Kidney epithelial cell (primary cell): Measurements from ENCODE around the gene TNK2. TPM values are rescaled to one million over a fixed set of nuclear protein-coding genes. Genes with fewer than 3 reads are reported as not detected.
"Not testable (repeated sequence)": the region's sequence is repeated elsewhere in the genome, so short reads cannot be mapped to it uniquely, and the experiment has no call there.

Experiments
- DNase-seq: peaks from one replicate; pipeline ENCODE4 v3.0.0-alpha.2; 2010; ENCODE audit warnings: low read depth
- H3K27me3 ChIP-seq: 2 replicates; pipeline ENCODE4 v1.6.0; 2011; ENCODE audit warnings: low read length; ENCODE audit not compliant: control insufficient read depth, insufficient read depth
- H3K36me3 ChIP-seq: 2 replicates; pipeline ENCODE4 v1.5.1; 2011; ENCODE audit warnings: low read length; ENCODE audit not compliant: control insufficient read depth, insufficient read depth
- H3K4me3 ChIP-seq: 2 replicates; pipeline ENCODE4 v1.5.1; 2011; ENCODE audit warnings: low read depth, mild to moderate bottlenecking, control low read depth, low read length
- total RNA-seq: library from RNA; depleted of rRNA; stranded (reverse); fragments of >200 nt; gene quantifications from 2 replicates; pipeline ENCODE4 v1.2.3, GENCODE V29; 2015
- TF ChIP-seq, protein P1 (sequence below): IDR thresholded peaks from 2 replicates; pipeline ENCODE4 v1.5.1; 2011; ENCODE audit warnings: mild to moderate bottlenecking, moderate library complexity, low read length, control low read depth, inconsistent platforms; ENCODE audit not compliant: insufficient read depth, poor library complexity, severe bottlenecking

TNK2 gene
- total RNA-seq, 1 donor from 2014 or later: 16.0 TPM

- H3K27me3 ChIP-seq: peaks cover 2% of the 10 kb centered on the region
- TF ChIP-seq, protein P1, sequence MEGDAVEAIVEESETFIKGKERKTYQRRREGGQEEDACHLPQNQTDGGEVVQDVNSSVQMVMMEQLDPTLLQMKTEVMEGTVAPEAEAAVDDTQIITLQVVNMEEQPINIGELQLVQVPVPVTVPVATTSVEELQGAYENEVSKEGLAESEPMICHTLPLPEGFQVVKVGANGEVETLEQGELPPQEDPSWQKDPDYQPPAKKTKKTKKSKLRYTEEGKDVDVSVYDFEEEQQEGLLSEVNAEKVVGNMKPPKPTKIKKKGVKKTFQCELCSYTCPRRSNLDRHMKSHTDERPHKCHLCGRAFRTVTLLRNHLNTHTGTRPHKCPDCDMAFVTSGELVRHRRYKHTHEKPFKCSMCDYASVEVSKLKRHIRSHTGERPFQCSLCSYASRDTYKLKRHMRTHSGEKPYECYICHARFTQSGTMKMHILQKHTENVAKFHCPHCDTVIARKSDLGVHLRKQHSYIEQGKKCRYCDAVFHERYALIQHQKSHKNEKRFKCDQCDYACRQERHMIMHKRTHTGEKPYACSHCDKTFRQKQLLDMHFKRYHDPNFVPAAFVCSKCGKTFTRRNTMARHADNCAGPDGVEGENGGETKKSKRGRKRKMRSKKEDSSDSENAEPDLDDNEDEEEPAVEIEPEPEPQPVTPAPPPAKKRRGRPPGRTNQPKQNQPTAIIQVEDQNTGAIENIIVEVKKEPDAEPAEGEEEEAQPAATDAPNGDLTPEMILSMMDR: no peak
These were observed 90.0 kb downstream of the TNK2 start for GRCh38 chr3:195818301-195818700.

DNA sequence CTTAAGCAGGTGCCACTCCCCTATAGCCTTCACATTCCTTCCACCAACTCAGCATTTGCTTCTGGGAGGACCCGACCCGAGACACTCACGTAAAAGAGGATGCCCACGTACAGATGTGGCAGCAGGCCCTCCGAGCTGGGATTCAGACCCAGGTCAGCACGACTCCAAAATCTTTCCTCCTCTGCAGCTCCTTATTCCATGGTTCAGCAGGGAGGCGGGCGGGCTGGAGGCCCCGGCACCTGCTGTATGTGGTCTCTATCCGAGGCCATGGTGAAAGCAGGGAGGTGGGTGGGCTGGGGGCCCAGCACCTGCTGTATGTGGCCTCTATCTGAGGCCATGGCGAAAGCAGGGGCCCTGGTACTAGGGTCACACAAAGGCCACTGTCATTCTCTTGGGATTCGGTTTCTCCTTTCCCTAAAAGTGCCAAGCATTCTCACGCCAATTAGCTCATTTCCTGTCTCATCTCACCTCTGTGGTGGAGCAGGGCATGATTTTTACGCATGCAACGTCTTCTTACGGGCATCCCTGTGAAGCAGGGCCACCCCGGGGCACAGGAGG is 90.7 kb downstream of the TNK2 start:
- H3K4me3 ChIP-seq: no peak overlapping the region
- no peaks in the 10 kb centered on the region for H3K36me3 ChIP-seq
- no peak for DNase-seq
- H3K27me3 ChIP-seq: peaks cover 2% of the 10 kb centered on the region
- TF ChIP-seq, protein P1: no peak

More at GRCh38 chr3:195818301-195818700, 90.0 kb downstream of the TNK2 start:
- no peak for DNase-seq
- H3K4me3 ChIP-seq: no peak overlapping the region
- no peaks in the 10 kb centered on the region for H3K36me3 ChIP-seq

GRCh38 chr3:195816276-195816913 is 92.0 kb downstream of the TNK2 start:
- not testable (repeated sequence) for H3K27me3 ChIP-seq, DNase-seq, H3K36me3 ChIP-seq, H3K4me3 ChIP-seq

DNA sequence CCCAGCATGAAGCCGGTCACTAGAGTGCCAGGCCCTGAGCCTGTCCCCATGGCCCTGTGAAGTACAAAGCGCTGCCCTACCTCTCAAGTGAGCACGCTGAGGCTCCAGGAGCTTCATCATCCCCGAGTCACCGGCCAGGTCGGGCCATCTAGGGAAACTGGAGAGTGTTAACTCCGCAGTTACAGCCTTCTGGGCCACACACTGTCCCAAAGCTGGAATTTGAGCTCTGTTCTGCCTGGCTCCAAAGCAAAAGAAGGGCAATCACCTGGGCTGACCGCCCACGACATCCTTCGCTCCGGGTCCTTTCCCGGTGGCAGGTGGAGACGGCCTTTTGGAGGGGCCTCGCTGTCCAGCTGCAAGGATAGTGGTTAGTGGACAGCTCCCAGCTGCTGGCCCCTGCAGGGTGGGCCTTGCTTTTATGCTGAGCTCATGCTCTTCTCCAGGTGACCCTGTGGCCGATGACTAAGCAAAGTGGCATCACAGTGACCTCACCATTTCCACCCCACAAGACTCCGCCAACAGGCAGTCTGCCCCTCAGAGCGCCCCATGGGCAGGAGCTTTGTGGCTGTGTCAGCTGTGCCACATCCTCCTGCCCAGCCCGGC is 93.1 kb downstream of the TNK2 start:
- no peak overlapping the region for H3K4me3 ChIP-seq
- peak; percentile 58 for DNase-seq
- TF ChIP-seq, protein P1: no peak
- H3K36me3 ChIP-seq: no peaks in the 10 kb centered on the region
- H3K27me3 ChIP-seq: peaks cover 7% of the 10 kb centered on the region

DNA sequence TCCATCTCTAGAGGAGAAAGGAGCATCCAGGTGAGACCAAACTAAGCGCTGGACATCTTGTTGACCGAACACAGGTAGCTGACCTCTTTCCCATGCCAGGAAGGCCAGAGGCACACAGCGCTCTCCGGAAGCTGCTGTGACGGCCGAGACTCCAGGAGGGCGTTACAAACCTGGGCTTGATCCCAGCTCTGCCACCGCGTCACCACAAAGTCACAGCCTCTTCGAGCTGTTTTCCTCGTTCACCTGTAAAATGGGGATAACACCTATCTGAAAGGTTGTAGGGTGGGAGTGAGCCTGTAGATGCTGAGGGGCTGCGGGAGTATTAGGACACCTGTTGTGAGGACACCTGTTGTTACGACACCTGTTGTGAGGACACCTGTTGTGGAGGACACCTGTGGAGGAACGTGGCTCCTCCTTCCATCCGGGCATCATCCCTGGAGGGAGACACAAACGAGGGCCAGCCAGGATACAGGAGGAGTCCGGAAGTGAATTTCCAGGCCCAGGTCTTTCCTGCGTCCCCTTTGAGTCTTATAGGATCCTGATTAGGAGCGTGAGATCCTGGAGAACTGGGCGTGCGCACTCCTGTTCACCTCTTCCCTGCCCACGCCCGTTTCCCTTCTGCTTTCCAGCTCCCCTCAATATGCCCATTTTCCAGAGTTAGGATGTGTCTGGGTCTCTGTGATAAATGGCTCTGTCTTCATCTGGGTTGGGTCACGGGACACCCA is 94.3 kb downstream of the TNK2 start:
- no peak overlapping the region for H3K4me3 ChIP-seq
- no peaks in the 10 kb centered on the region for H3K36me3 ChIP-seq
- H3K27me3 ChIP-seq: peaks cover 7% of the 10 kb centered on the region
- TF ChIP-seq, protein P1: no peak
- DNase-seq: no peak

Other genes with a start within 250 kb of the TNK2 start
- gene MUC20, start 187.6 kb downstream of the TNK2 start, total RNA-seq: 42.1 and 61.4 TPM in 2 replicates
- gene MUC4, start 96.6 kb downstream of the TNK2 start, total RNA-seq: 6.9 and 10.4 TPM in 2 replicates
- gene TFRC, start 173.5 kb upstream of the TNK2 start, total RNA-seq: 81.9 and 97.9 TPM in 2 replicates